HepG2 (cell line): ENCODE results near the gene MTHFS. TPM values are rescaled to one million over a fixed set of nuclear protein-coding genes. Genes with fewer than 3 reads are reported as not detected.

Experiments used
- AGO2 ChIP-seq: fragments of 200-400 bp; formaldehyde crosslinking; optimal IDR thresholded peaks from 2 replicates; pipeline ENCODE3; 2017; ENCODE audit warnings: mild to moderate bottlenecking, low read depth, low read length, moderate library complexity
- ATF3 ChIP-seq: sonication (generic); formaldehyde crosslinking; IDR thresholded peaks from 2 replicates; pipeline ENCODE4 v1.4.0; 2020; ENCODE audit warnings: missing genetic modification reagents
- ATF6 ChIP-seq: sonication (generic); formaldehyde crosslinking; conservative IDR thresholded peaks from 2 replicates; pipeline ENCODE4 v1.4.0; 2020; ENCODE audit warnings: missing genetic modification reagents
- ATM ChIP-seq: fragments of 450-650 bp; IDR thresholded peaks from 2 replicates; pipeline ENCODE4 v1.7.1; 2017; ENCODE audit warnings: mild to moderate bottlenecking, borderline replicate concordance
- BCL3 ChIP-seq: sonication (generic); formaldehyde crosslinking; IDR thresholded peaks from 2 replicates; pipeline ENCODE4 v1.5.1; 2020; ENCODE audit warnings: mild to moderate bottlenecking, missing genetic modification reagents, moderate library complexity
- CHD2 ChIP-seq: IDR thresholded peaks from 2 replicates; pipeline ENCODE4 v1.6.1; 2011; ENCODE audit warnings: low read depth, low read length, improper control_type of control experiment
- FOSL2 ChIP-seq: sonication (generic); formaldehyde crosslinking; IDR thresholded peaks from 2 replicates; pipeline ENCODE4 v1.4.0; 2020; ENCODE audit warnings: missing genetic modification reagents
- HIVEP1 ChIP-seq: sonication (generic); formaldehyde crosslinking; IDR thresholded peaks from 2 replicates; pipeline ENCODE4 v1.4.0; 2020; ENCODE audit warnings: mild to moderate bottlenecking, missing genetic modification reagents
- KDM2A ChIP-seq: sonication (generic); formaldehyde crosslinking; IDR thresholded peaks from 2 replicates; pipeline ENCODE4 v1.4.0; 2020; ENCODE audit warnings: low read depth, missing genetic modification reagents, borderline replicate concordance
- KDM3A ChIP-seq: IDR thresholded peaks from 2 replicates; pipeline ENCODE4 v1.6.1; 2018; ENCODE audit warnings: low read depth, missing compliant biosample characterization
- MNT ChIP-seq: fragments of 450-650 bp; IDR thresholded peaks from 2 replicates; pipeline ENCODE4 v1.6.1; 2016
- MTA1 ChIP-seq: sonication (generic); formaldehyde crosslinking; IDR thresholded peaks from 2 replicates; pipeline ENCODE4 v1.4.0; 2020; ENCODE audit warnings: missing genetic modification reagents, mild to moderate bottlenecking, borderline replicate concordance
- MYC ChIP-seq: sonication (generic); formaldehyde crosslinking; IDR thresholded peaks from 2 replicates; pipeline ENCODE4 v1.9.0; 2021; ENCODE audit warnings: missing genetic modification reagents, borderline replicate concordance
- RBAK ChIP-seq: sonication (generic); formaldehyde crosslinking; IDR thresholded peaks from 2 replicates; pipeline ENCODE4 v1.5.1; 2020; ENCODE audit warnings: mild to moderate bottlenecking, missing genetic modification reagents
- SMYD3 ChIP-seq: sonication (generic); formaldehyde crosslinking; IDR thresholded peaks from 2 replicates; pipeline ENCODE4 v1.8.1; 2023; ENCODE audit warnings: mild to moderate bottlenecking, missing genetic modification reagents
- SNAPC4 ChIP-seq: sonication (generic); formaldehyde crosslinking; IDR thresholded peaks from 2 replicates; pipeline ENCODE4 v1.4.0; 2020; ENCODE audit warnings: mild to moderate bottlenecking, missing genetic modification reagents
- ZNF709 ChIP-seq: sonication (generic); formaldehyde crosslinking; IDR thresholded peaks from 2 replicates; pipeline ENCODE4 v1.5.0; 2020; ENCODE audit warnings: mild to moderate bottlenecking, missing genetic modification reagents
- ZNF749 ChIP-seq: sonication (generic); formaldehyde crosslinking; IDR thresholded peaks from 2 replicates; pipeline ENCODE4 v1.8.0; 2022; ENCODE audit warnings: mild to moderate bottlenecking, missing genetic modification reagents, moderate library complexity, borderline replicate concordance
- ZNF766 ChIP-seq: sonication (generic); formaldehyde crosslinking; IDR thresholded peaks from 2 replicates; pipeline ENCODE4 v1.5.0; 2020; ENCODE audit warnings: missing genetic modification reagents, borderline replicate concordance
- polyA plus RNA-seq, 8 experiments: library from polyadenylated mRNA; depleted of rRNA in 3 of 8; stranded (reverse) in 7 of 8; unstranded in 1 of 8; fragments of >200 nt; fragmentation: Illumina TruSeq in 4 of 8; extraction: Trizol in 4 of 8; gene quantifications; 2 replicates each; pipeline versions ENCODE4 v1.2.1 to v1.2.3, GENCODE V29; 2011 to 2016; ENCODE audit warnings: low read depth in 4 of 8, missing spikeins in 1 of 8, mixed read lengths in 1 of 8; ENCODE audit not compliant: insufficient read depth in 1 of 8
- total RNA-seq, 5 experiments: library from RNA; depleted of rRNA; stranded (reverse); fragments of >200 nt; fragmentation: Illumina TruSeq; extraction: Trizol; gene quantifications; 2 replicates each; pipeline ENCODE4 v1.2.3, GENCODE V29; 2016; ENCODE audit warnings: low read depth in 1 of 5

MTHFS gene
- total and polyA plus RNA-seq, 2 of the 13 experiments (the other 11 are each of a cell fraction or from before 2014, with no cell fraction given) = 37.0 to 49.7 TPM

- no peak for TF ChIP-seq ATF6 (CRISPR knock-in tag)
- TF ChIP-seq ATM = no peak
- peak; percentile 57; the same call in 1 of the 2 replicates for TF ChIP-seq MYC (CRISPR knock-in tag)
- TF ChIP-seq HIVEP1 (CRISPR knock-in tag) = no peak
- peak; percentile 22; the same call in 1 of the 2 replicates for TF ChIP-seq FOSL2 (CRISPR knock-in tag)
- no peak for TF ChIP-seq ZNF749 (CRISPR knock-in tag)
- TF ChIP-seq ZNF766 (CRISPR knock-in tag) = no peak
- TF ChIP-seq SNAPC4 (CRISPR knock-in tag) = no peak
- TF ChIP-seq MNT = no peak
- TF ChIP-seq MTA1 (CRISPR knock-in tag) = no peak
- no peak for TF ChIP-seq BCL3 (CRISPR knock-in tag)
- no peak for TF ChIP-seq KDM3A
- no peak for TF ChIP-seq ATF3 (CRISPR knock-in tag)
- TF ChIP-seq KDM2A (CRISPR knock-in tag) = 0 out of 2 replicates have a peak, but pooled peaks have one; percentile 33
- TF ChIP-seq CHD2 = no peak
- TF ChIP-seq RBAK (CRISPR knock-in tag) = no peak
- TF ChIP-seq AGO2 = no peak
- no peak for TF ChIP-seq ZNF709 (CRISPR knock-in tag)
- TF ChIP-seq SMYD3 (CRISPR knock-in tag) = no peak
These were observed 43.1 kb downstream of the MTHFS start (continued) for GRCh38 chr15:79853492-79854328.
